ENCODE data around the gene PLEKHG7.
"Not testable (repeated sequence)": the region's sequence is repeated elsewhere in the genome, so short reads cannot be mapped to it uniquely, and the experiment has no call there.

DNA sequence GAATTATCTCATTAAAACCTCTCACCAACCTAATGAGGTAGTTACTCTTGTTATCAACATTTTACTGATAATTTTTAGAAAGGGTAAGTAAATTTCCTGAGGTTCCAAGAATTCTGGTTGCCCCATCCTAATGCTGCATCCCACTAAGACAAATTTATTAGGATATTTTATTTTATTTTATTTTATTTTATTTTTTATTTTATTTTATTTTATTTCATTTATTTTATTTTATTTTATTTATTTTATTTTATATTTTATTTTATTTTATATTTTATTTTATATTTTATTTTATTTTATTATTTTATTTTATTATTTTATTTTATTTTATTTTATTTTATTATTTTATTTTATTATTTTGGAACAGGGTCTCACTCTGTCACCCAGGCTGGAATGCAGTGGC, 46.9 kb downstream of the PLEKHG7 start:
- TF ChIP-seq, protein P1, sequence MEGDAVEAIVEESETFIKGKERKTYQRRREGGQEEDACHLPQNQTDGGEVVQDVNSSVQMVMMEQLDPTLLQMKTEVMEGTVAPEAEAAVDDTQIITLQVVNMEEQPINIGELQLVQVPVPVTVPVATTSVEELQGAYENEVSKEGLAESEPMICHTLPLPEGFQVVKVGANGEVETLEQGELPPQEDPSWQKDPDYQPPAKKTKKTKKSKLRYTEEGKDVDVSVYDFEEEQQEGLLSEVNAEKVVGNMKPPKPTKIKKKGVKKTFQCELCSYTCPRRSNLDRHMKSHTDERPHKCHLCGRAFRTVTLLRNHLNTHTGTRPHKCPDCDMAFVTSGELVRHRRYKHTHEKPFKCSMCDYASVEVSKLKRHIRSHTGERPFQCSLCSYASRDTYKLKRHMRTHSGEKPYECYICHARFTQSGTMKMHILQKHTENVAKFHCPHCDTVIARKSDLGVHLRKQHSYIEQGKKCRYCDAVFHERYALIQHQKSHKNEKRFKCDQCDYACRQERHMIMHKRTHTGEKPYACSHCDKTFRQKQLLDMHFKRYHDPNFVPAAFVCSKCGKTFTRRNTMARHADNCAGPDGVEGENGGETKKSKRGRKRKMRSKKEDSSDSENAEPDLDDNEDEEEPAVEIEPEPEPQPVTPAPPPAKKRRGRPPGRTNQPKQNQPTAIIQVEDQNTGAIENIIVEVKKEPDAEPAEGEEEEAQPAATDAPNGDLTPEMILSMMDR (conservative IDR thresholded peaks at IDR 0.05): not testable (repeated sequence)
- not testable (repeated sequence) for TF ChIP-seq ZFX (IDR thresholded peaks at IDR 0.05)
